ENCODE results near the gene GGA1. TPM values are rescaled to one million over a fixed set of nuclear protein-coding genes. Genes with fewer than 3 reads are reported as not detected.

Gene GGA1, protein sequence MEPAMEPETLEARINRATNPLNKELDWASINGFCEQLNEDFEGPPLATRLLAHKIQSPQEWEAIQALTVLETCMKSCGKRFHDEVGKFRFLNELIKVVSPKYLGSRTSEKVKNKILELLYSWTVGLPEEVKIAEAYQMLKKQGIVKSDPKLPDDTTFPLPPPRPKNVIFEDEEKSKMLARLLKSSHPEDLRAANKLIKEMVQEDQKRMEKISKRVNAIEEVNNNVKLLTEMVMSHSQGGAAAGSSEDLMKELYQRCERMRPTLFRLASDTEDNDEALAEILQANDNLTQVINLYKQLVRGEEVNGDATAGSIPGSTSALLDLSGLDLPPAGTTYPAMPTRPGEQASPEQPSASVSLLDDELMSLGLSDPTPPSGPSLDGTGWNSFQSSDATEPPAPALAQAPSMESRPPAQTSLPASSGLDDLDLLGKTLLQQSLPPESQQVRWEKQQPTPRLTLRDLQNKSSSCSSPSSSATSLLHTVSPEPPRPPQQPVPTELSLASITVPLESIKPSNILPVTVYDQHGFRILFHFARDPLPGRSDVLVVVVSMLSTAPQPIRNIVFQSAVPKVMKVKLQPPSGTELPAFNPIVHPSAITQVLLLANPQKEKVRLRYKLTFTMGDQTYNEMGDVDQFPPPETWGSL
- total RNA-seq = 40.7 and 50.3 TPM in 2 replicates

DNA sequence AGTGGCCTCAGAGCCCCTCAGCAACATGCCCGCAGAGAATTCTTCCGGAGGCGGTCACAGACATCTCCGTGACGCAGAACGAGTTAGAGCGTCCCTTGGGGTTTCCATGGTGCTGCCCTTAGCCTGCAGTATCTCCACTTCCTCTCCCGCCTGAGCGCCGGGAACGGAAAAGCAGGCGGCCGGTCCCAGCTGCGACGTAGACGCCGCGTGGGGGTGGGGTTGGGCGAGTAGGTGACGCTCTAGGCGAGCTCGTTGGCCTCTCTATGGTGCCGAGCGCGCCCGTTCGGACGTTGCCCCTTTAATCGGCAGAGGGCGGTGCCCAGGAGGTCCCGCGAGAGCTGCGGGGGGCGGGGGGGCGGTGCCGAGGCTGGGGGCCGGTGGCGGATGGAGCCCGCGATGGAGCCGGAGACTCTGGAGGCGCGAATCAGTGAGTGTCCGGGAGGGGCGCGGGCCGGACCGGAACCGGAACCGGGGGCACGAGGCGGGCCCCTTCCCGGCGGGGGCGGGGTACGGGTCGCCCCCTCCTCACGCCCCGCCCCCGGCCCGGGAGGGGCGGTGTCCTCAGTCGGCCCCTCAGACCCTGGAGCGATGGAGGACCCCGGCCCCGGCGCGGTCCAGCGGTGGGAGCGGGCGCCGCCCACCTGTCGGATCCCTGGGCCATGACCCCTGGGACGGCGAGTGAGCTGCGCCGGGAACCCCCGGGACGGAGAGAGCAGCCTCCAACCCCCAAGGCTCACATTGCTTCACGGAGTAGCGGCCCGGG, at the start of gene GGA1:
GGA1 (plus strand) TSS at position 358 of the 763 bp plus-strand sequence; CDS start at position 385, 27 bp downstream.

DNA sequence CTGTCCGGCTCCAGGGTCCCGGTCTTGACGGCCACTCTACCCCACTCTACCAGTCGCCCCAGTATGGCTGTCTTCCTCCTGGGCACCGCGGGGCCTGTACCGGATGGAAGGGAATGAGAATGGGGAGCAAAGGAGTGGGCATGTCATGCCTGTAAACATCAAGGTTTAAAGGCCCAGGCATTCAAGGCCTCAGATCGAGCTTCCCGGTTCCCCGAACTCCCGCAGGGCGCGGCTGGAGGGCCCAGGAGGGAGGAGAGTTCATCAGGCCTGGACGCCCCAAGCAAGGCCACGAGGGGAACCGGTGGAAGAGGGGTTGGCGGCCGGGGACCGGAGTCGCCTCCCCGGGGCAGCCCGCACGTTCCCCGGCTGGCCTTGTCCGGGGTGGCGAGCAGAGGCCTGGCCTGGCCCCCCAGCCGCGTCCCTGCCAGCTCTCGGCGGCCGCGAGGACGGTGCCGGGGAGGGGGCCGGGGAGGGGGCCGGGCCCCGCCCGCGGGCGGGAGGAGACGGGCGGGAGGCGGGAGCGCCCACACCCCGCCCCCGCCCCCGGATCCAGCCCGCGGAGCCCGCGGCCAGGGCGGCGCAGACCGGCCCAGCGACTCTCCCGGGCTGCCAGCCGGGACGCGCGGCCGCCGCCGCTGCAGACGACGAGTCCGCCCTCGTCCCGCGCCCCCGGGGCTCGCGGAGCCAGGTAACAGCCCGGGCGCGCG, 48.6 kb upstream of the GGA1 start, which contains the start of gene CDC42EP1:
CDC42EP1 (plus strand) TSS at position 580 of the 707 bp plus-strand sequence. CDS start 5,870 bp downstream, outside the sequence.

DNA sequence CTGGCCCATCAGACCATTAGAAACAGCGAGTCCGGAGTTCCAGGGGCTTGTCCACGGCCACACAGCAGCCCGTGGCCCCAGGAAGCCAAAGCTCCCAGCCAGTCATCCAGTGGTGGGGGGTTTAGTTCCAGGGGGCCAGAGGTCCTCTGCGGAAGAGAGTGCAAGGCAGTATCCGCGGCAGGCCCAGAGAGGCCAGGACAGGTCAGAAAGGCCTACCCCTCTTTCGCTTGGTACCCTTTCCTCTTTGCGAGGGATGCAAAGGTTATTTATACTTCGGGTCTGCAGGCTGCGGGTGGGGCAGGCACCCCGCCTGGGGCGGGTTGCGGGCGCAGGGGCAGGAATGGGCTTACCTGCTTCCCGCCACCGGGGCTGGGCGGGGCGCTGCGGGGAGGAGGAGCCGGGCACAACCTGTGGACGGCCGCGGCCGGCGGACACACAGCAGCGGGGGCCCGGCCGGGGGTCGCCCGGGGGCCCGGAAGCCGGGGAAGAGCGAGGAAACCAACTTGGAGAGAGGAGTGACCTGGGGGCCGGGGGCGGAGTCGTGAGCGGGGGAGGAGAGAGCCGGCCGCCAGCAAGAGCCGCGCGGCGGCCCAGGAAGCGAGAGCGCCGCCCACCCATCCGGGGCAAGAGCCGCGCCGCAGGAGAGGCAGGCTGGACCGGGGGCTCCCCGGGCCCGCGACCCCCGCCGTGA, 30.6 kb downstream of the GGA1 start, which contains the start of gene SH3BP1:
SH3BP1 (plus strand) TSS at position 600 of the 691 bp plus-strand sequence. CDS start 119 bp downstream, outside the sequence.

DNA sequence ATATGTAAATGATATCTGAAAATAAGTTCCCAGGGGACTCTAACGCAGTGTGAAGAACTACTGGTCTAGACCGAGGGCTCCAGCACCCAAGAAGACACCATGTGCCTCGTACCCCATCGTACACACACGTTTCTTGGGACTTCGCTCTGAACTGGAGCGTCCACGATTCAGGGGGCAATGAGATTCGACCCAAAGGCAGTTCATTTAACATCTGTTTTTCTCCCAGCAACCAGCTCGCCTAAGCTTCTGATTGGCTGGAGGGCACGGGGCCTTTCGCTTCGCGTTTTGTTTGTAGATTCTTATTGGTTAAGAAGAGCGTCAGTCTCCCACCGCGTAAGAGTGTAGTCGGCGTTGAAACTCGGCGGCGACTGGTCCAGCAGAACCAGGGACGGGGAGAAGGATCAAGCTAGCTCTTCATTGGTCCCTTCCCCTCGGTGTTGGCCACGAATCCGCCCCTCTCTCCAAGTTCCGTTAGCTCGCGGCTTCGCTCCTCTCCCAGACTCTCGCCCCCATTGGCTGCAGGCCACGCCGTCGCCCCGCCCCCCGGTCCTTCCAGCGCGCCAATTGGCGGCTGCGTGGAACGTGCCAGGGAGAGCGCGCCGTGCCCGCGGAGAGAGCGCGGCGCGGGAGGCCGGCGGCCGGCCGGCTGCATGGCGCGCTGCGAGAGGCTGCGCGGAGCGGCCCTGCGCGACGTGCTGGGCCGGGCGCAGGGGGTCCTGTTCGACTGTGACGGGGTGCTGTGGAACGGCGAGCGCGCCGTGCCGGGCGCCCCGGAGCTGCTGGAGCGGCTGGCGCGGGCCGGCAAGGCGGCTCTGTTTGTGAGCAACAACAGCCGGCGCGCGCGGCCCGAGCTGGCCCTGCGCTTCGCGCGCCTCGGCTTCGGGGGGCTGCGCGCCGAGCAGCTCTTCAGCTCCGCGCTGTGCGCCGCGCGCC, 49.8 kb downstream of the GGA1 start, which contains the start of gene PDXP:
PDXP (plus strand) TSS at position 591 of the 933 bp plus-strand sequence; CDS start at position 651, 60 bp downstream.

DNA sequence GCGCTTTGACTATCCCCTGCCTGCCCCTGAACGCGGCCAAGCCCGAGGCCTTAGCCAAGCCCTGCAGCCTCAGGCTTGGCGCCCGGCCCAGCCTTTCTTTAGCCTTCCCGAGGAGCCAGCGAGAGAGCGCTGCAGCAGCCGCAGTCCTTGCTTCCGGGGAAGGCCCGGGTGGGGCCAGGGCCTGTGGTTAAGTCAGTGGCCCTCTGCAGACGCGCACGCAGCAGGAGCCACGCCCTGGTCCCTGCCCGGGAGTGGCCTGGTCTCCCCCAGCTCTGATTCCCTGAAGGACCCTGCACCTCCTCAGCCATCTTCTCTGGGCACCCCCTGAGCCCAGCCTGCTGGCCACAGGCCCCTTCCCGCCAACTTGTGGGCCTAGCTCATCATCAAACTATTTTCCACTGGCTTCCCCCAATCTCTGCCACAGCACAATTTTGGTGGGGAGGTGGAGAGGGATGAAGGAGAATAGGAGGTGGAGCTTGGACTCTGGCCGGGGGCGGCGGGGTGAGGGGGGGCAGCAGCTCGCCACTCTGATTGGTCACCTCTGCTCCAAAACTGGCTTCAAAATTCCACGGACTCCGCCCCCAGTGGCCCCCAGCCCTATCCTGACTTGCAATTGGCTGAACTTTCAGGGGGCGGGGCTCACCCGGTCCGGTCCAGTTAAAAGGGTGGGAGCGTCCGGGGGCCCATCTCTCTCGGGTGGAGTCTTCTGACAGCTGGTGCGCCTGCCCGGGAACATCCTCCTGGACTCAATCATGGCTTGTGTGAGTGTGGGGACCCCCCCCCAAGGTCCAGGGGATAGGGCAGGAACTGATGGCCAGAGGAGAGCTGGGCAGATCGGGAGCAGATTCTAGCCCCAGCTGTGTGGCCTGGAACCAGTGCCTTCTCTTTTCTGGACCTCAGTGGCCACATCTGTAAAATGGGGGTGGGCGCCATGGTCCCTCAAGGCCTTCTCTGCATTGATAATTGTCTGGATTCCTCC, 66.6 kb downstream of the GGA1 start, which contains the start of gene LGALS1:
LGALS1 (plus strand) TSS at position 686 of the 979 bp plus-strand sequence; CDS start at position 753, 67 bp downstream.

Small RNA genes lying within 50 kb of the gene (small RNA-seq; reads per million reads assigned to genes)
- gene RF00017 (ENCODE audit: low replicate concordance) (not detected), gene RN7SL385P (ENCODE audit: low replicate concordance) (not detected)

Other genes starting within 250 kb of the GGA1 start
- 0.66 and 1.4 TPM in 2 replicates for gene ELFN2, start 181.4 kb upstream of the GGA1 start, total RNA-seq
- gene MFNG, start 122.5 kb upstream of the GGA1 start, total RNA-seq = 0.43 TPM in 1 of 2 replicates, not detected in the other
- 2.8 and 3.9 TPM in 2 replicates for gene CARD10, start 89.4 kb upstream of the GGA1 start, total RNA-seq
- gene CDC42EP1, start 48.4 kb upstream of the GGA1 start, total RNA-seq = 36.8 and 37.6 TPM in 2 replicates
- gene LGALS2, start 28.7 kb upstream of the GGA1 start, total RNA-seq = not detected in 2 replicates
- gene SH3BP1, start 30.8 kb downstream of the GGA1 start, total RNA-seq = 11.7 and 13.8 TPM in 2 replicates
- 3.9 and 29.9 TPM in 2 replicates for gene PDXP, start 49.9 kb downstream of the GGA1 start, total RNA-seq
- gene LGALS1, start 66.8 kb downstream of the GGA1 start, total RNA-seq = 4,884 and 6,707 TPM in 2 replicates
- 19.8 and 31.7 TPM in 2 replicates for gene NOL12, start 77.5 kb downstream of the GGA1 start, total RNA-seq
- gene TRIOBP, start 88.2 kb downstream of the GGA1 start, total RNA-seq = 265 and 271 TPM in 2 replicates
- 21.3 and 27.8 TPM in 2 replicates for gene GCAT, start 199.1 kb downstream of the GGA1 start, total RNA-seq
- not detected in 2 replicates for gene GALR3, start 214.5 kb downstream of the GGA1 start, total RNA-seq
- 23.9 and 53.0 TPM in 2 replicates for gene ANKRD54, start 235.5 kb downstream of the GGA1 start, total RNA-seq
- gene EIF3L, start 240.6 kb downstream of the GGA1 start, total RNA-seq = 293 and 364 TPM in 2 replicates